Transverse colon (tissue), 4 donors: ENCODE results near the gene PAPSS1.

ENCODE experiments used
- POLR2A ChIP-seq: fragments of 450-650 bp; IDR thresholded peaks from one replicate; pipeline ENCODE4 v1.6.1; 2016; ENCODE audit warnings: antibody characterized with exemption, mild to moderate bottlenecking, moderate library complexity
- POLR2AphosphoS5 ChIP-seq, 3 donors: sonication (generic); formaldehyde crosslinking; IDR thresholded peaks; one replicate each; pipeline ENCODE4 v1.6.1; 2016; ENCODE audit warnings: antibody characterized with exemption in 3 of 3
- TF ChIP-seq, protein P1 (sequence below), 5 experiments: fragments of 200-600 bp in 3 of 5; fragments of 450-650 bp in 2 of 5; sonication (generic) in 3 of 5; IDR thresholded peaks; 1 replicate in 2 of 5; 2 replicates in 3 of 5; pipeline ENCODE4 v1.5.1; 2016 to 2017; ENCODE audit warnings: antibody characterized with exemption in 5 of 5, inconsistent platforms in 3 of 5, mild to moderate bottlenecking in 2 of 5, moderate library complexity in 1 of 5

DNA sequence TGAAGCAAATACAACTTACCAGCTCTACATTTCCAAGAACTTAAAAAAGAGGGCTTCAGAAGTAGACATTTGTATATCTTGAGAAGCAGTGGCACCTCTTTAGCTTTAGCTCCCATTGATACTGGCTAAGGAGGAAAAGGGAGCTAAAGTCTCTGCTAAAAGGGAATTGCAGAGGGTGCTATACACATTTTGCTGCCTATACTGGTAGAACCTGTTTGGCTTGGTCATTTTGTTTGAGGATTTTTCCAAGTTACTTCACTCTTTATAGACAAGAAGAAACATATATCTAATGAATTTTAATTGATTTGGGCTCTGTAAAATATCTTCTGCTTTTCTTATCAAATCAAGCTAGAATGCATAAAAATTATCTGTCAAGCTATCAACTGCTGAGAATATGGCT, 11.8 kb downstream of the PAPSS1 start:
- TF ChIP-seq, protein P1, sequence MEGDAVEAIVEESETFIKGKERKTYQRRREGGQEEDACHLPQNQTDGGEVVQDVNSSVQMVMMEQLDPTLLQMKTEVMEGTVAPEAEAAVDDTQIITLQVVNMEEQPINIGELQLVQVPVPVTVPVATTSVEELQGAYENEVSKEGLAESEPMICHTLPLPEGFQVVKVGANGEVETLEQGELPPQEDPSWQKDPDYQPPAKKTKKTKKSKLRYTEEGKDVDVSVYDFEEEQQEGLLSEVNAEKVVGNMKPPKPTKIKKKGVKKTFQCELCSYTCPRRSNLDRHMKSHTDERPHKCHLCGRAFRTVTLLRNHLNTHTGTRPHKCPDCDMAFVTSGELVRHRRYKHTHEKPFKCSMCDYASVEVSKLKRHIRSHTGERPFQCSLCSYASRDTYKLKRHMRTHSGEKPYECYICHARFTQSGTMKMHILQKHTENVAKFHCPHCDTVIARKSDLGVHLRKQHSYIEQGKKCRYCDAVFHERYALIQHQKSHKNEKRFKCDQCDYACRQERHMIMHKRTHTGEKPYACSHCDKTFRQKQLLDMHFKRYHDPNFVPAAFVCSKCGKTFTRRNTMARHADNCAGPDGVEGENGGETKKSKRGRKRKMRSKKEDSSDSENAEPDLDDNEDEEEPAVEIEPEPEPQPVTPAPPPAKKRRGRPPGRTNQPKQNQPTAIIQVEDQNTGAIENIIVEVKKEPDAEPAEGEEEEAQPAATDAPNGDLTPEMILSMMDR (IDR thresholded peaks at IDR 0.05), result no peak
- TF ChIP-seq POLR2A (no peak), POLR2AphosphoS5 (IDR thresholded peaks at IDR 0.05) (no peak)
